Measurements from ENCODE around the gene CMBL. TPM values are rescaled to one million over a fixed set of nuclear protein-coding genes. Genes with fewer than 3 reads are reported as not detected.

Gene CMBL
- total RNA-seq, 2 experiments from 2014 or later, result 0.13 TPM; not detected in 1

- no TSS peak for BruUV-seq (replicated peaks)
- Histone ChIP-seq H3K4me2 (ENCODE audit: low read length) (no peak overlapping the region), H4K20me1 (ENCODE audit: insufficient read depth, low read length) (no peaks in the 10 kb centered on the region), H3K4me3 (ENCODE audit: low read depth, low read length, poor library complexity, severe bottlenecking) (no peak overlapping the region), H3K9me2 (ENCODE audit: insufficient read depth, low read length) (no peaks in the 10 kb centered on the region), H3K36me3 (ENCODE audit: insufficient read depth, low read length) (no peaks in the 10 kb centered on the region), H3K27ac (ENCODE audit: low read depth, low read length, poor library complexity, severe bottlenecking) (no peak overlapping the region), H3K79me2 (ENCODE audit: insufficient read depth, low read depth, low read length) (no peaks in the 10 kb centered on the region), H3K9me3 (ENCODE audit: low read length) (no peaks in the 10 kb centered on the region), H2AFZ (ENCODE audit: low read length) (no peak overlapping the region), H3K4me1 (ENCODE audit: insufficient read depth, low read length, poor library complexity, severe bottlenecking) (no peaks in the 10 kb centered on the region)
- DNase-seq (ENCODE audit: low spot score), result no peak
- TF ChIP-seq CTCF (conservative IDR thresholded peaks at IDR 0.05; ENCODE audit: low read length) (no peak), EZH2phosphoT487 (IDR thresholded peaks at IDR 0.05; ENCODE audit: borderline replicate concordance, low read depth, low read length) (no peak)
- CTCF ChIA-PET (ENCODE audit: unreplicated experiment), result no interaction called here
- intact Hi-C loops (cut with micrococcal nuclease; ENCODE audit: unreplicated experiment), result no loop called here
- POLR2A ChIA-PET, result interaction anchor here (0.8 to 1.1 kb wide), 3 partner anchors 11 to 64 kb away, joined by 3 to 4 read pairs (median 3); partner anchors contain the start of gene MARCHF6
Observed at GRCh38 chr5:10329446-10329819, 21.7 kb upstream of the CMBL start.

- no TSS peak for BruUV-seq (replicated peaks)
Observed at GRCh38 chr5:10328323-10328722, 20.6 kb upstream of the CMBL start.

More at GRCh38 chr5:10328323-10328722, 20.6 kb upstream of the CMBL start:
- intact Hi-C loops (cut with micrococcal nuclease; ENCODE audit: unreplicated experiment), result no loop called here
- Histone ChIP-seq H4K20me1 (ENCODE audit: insufficient read depth, low read length) (no peaks in the 10 kb centered on the region), H3K79me2 (ENCODE audit: insufficient read depth, low read depth, low read length) (no peaks in the 10 kb centered on the region), H2AFZ (ENCODE audit: low read length) (no peak overlapping the region), H3K4me3 (ENCODE audit: low read depth, low read length, poor library complexity, severe bottlenecking) (no peak overlapping the region), H3K4me2 (ENCODE audit: low read length) (no peak overlapping the region), H3K27ac (ENCODE audit: low read depth, low read length, poor library complexity, severe bottlenecking) (no peak overlapping the region), H3K36me3 (ENCODE audit: insufficient read depth, low read length) (no peaks in the 10 kb centered on the region), H3K9me2 (ENCODE audit: insufficient read depth, low read length) (no peaks in the 10 kb centered on the region), H3K9me3 (ENCODE audit: low read length) (no peaks in the 10 kb centered on the region), H3K4me1 (ENCODE audit: insufficient read depth, low read length, poor library complexity, severe bottlenecking) (no peaks in the 10 kb centered on the region)
- DNase-seq (ENCODE audit: low spot score), result no peak
- ChIA-PET CTCF (ENCODE audit: unreplicated experiment) (no interaction called here), POLR2A (no interaction called here)
- TF ChIP-seq CTCF (conservative IDR thresholded peaks at IDR 0.05; ENCODE audit: low read length) (no peak), EZH2phosphoT487 (IDR thresholded peaks at IDR 0.05; ENCODE audit: borderline replicate concordance, low read depth, low read length) (no peak)
